Myocyte (in vitro differentiated cells): ENCODE results near the gene RPS6KA2. TPM values are rescaled to one million over a fixed set of nuclear protein-coding genes. Genes with fewer than 3 reads are reported as not detected.
"Not testable (repeated sequence)": the region's sequence is repeated elsewhere in the genome, so short reads cannot be mapped to it uniquely, and the experiment has no call there.

Source experiments
- DNase-seq: peaks from one replicate; pipeline ENCODE4 v3.0.0-alpha.2; 2012; ENCODE audit warnings: low read depth
- total RNA-seq: library from RNA; depleted of rRNA; stranded (reverse); fragments of >200 nt; gene quantifications from 2 replicates; pipeline ENCODE4 v1.2.3, GENCODE V29; 2014

Gene RPS6KA2
- total RNA-seq, 1 donor from 2014 or later, result 14.9 TPM

DNA sequence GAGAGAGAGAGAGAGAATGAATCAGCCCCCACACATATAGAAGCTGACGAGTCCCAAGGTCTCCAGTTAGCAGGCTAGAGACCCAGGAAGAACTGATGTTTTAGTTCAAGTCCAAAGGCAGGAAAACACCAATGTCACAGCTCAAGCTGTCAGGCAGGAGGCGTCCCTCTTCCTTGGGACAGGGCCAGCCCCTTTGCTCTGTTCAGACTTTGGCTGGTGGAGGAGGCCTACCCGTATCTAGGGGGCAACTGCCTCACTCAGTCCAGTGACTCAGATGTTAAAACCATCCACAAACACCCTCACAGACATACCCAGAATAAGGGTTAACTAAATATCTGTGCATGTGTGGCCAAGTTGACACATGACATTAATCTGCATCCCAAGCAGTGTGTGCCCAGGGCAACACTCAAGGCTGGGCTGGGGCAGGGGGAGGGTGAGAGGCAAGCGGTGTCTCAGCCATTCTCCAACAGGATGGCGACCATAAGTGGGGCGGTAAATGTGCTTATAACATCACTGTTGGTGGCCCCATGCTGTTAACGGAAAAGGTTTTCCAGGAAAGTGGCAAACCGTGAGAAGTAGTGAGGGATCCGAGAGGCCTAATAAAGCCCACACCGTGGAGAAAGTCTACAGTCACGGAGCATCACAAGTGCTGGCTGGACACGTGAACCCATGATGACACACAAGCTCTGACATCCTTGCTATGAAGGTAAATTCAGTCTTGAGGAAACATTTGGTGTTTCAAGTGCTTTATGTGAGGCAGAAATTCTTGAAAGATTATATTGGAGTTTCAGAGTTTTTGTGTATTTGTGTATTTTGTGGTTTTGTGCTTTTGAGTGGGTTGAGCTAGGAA, 68.7 kb downstream of the RPS6KA2 start:
- DNase-seq, result no peak

- DNase-seq, result peak; percentile 100
Measured at GRCh38 chr6:166556863-166557322, 70.2 kb downstream of the RPS6KA2 start.

GRCh38 chr6:166556336-166556735, 70.7 kb downstream of the RPS6KA2 start:
- DNase-seq, result no peak

DNA sequence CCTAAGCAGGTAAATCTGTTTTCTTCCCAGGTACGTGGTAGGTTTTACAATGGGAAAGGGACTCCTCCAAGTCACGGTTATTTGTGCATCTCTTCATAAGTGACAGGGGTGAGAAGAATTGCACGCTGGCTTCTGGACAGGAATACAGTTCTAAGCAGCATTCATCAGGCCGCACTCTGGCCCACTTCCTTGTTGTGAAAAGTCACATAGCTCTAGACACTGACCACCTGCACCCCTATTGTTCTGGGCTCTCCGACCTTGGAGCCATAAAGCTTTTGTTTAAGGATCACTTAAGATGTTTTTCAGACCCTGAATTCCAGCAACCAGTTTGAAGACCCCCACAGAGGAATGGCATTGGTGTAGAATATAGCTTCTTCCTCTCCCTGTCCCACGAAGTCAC, 72.0 kb downstream of the RPS6KA2 start:
- DNase-seq, result no peak

- DNase-seq, result no peak
Measured at GRCh38 chr6:166554316-166554715, 72.7 kb downstream of the RPS6KA2 start.

DNA sequence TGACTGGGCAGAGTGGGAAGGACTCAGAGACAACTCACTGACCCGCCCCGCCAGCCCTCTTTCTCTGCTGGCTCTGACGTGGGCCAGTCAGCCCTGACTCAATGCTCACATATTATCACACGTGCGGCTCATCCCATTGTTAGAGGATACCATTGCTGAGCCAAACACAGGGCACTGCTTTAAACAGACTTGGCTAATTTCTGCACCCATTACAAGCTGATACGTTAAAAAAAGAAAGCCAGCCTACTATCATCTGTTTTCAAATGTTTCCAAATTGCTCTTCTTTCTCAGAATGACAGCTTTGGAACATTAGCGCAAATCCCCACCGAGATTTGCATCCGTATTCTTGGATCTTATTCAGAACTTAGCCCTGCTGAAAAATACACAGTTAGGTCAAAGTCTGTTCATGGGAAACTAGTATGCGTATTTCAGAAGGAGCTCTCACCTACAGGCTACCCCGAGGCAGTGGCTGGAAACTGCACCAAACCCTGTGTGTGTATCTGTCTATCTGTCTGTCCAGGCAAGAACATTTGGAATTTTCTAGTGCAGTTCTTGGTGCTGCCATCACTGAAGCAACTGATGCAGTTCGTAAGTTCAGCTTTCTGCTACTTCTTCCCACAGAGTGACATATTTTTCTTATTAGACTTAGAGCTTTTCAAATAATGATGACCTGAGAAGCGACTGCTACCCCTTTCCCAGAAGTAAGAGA, 73.3 kb downstream of the RPS6KA2 start:
- DNase-seq, result peak; percentile 82

DNA sequence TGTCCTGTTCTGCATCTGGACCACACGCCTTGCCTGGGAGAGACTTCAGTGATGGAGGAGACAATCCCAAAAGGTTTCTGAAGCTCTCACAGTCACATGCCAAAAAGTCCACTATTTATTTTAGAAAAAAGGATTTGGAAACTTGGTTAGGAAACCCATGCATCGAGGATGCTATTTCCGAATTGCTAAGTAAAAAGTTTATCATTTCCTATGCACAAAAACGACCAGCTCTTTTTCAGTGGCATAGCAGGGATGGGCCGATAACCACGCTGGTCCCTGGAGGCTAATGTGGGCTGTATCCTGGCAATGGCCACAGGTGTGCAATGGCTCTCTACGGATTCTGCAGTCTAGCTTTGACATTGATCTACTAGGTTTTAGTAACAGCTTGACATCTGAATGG, 74.5 kb downstream of the RPS6KA2 start:
- no peak for DNase-seq

DNA sequence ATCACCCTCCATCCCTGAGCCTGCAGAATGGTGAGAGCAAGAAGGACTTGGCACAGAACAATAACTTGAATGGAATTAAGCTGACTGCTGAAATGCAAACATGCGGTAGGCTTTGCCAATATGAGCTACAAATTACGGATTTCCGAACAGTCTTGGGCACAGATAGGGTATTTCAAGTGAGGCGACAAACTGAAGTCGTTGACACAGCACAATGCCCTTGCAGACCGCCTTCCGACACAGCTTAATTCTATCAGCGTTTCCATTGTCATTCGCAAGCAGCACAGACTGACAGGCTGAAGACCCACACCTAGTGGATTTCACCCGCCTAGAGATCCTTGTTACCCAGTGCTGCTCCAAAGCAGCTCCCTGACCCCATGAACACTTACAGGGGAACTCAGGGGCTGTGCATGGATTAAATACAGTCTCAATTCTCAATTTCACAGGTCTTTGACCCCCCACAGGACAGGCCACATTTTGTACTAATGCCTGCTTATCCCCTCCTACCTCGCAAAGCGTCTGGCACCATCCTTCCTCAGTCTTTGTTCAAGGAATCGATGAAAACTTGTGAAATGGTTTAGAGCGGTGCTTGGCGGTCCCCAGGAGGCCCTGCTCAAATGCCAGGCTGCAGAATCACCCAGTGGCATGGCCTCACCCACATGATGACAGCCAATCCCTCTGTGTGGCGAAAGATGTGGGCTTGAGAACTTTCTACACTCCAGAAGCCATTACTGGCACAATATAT, 75.1 kb downstream of the RPS6KA2 start:
- DNase-seq, result no peak

GRCh38 chr6:166546653-166547052, 80.4 kb downstream of the RPS6KA2 start:
- no peak for DNase-seq

GRCh38 chr6:166545156-166546034, 81.7 kb downstream of the RPS6KA2 start:
- no peak for DNase-seq

DNA sequence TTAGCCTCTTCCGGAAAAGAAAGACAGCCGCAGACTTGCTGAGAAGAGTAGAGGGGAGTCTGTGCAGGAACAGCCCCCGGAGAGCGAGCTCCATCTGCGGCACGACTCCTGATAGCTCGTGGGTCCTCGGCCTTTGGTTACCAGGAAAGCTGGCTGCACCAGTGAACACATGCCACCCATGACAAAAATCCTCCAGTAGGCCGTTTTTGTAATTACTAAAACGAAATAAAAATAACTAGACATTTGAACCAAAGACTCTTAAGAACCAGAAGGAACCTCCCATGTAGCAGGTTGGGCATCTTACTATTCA, 82.8 kb downstream of the RPS6KA2 start:
- no peak for DNase-seq

- DNase-seq, result no peak
Measured at GRCh38 chr6:166543603-166544295, 83.3 kb downstream of the RPS6KA2 start.

DNA sequence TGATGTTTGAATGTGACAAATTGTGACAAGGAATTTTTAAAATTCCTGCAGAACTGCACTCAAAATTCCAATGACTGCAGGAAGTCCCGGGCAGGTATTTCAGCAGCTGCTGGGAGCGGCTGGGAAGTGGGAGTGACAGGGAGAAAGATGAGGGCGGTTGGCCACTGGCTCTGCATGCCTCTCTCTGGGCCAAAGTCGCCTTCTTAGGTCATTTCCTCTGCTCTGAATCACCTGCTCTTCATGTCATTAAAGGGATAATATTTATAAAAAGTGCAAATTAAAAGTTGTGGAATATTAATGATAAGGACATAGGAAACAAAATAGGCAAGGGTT, 84.5 kb downstream of the RPS6KA2 start:
- peak; percentile 26 for DNase-seq

- DNase-seq, result no peak
Measured at GRCh38 chr6:166541876-166542579, 85.0 kb downstream of the RPS6KA2 start.

GRCh38 chr6:166541366-166541765, 85.7 kb downstream of the RPS6KA2 start:
- DNase-seq, result no peak

DNA sequence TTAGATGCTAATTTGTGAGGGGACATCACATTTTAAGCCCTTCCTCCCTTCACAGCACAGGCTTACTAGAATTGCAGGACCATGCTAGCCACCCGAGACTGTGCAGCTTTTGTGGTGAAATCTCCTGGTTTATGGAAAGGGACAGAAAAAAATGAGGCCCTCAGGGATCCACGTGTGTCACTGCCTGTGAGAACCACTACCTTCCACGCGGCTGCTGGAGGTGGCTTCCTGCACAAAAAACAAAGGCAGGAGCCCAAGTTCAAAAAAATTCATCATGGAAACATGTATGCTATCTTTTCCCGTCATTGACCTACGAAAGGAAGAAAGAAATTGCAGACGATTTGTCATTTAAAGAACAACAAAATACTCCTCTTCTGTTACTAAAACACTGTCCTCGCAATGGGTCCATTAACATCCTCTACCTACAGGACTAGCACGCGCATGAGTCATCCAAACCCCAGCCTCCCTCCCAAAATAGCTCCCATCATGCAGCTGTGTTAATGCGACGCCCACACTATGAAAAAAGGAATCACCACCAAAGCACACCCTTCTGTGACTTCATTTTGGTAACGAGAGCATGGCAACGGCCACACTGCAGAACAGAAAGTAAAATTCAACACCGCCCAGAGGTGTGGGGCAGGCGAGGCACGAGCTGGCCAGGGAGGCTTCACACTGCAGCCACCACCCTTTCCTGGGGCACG, 86.3 kb downstream of the RPS6KA2 start:
- DNase-seq, result peak; percentile 86

- DNase-seq, result no peak
Measured at GRCh38 chr6:166539543-166539942, 87.5 kb downstream of the RPS6KA2 start.

DNA sequence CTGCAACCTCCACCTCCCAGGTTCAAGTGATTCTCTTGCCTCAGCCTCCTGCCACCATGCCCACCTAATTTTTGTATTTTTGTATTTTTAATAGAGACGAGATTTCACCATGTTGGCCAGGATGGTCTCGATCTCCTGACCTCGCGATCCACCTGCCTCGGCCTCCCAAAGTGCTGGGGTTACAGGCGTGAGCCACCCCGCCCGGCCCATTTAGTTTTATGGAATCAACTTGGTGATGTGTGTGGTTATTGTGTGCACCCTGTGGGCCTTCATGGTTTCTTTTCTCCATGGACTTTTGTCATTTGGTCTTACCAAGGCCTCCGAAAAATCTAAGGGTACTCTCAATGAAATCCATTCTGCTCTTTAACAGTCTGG, 88.1 kb downstream of the RPS6KA2 start:
- not testable (repeated sequence) for DNase-seq

DNA sequence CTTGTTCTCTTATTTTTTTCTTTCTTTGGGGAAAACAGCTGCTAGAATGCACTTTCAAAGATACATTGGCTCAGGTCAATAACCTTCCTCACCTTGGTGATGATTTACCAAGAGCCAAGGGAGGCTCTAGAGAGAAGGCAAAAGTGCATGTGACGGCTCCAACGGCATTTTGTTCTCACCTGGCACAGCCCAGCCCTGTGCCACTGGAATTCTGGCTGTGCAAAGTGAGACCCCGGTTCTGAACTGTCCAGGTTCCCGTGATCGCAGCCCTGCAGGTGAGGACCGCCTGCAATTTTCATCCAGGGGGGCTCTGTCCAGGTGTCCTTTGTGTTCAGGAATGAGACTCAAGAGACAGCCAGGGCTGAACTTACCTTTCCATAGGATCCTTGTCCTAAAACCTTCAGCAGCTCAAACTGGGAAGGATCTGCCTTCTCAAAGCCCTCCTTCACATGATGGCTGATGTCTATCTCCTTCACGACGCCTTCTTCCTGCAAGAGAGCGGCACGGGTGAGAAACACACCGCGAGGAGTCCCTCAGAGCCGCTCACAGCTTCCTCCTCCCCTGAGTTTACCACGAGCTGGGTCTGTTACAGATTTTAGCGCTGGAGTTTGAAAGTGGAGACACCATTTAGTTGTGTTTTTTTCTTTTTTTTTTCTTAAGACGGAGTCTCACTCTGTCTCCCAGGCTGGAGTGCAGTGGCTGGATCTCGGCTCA, 88.6 kb downstream of the RPS6KA2 start:
- DNase-seq, result no peak
